ENCODE data around the gene STK26. TPM values are rescaled to one million over a fixed set of nuclear protein-coding genes. Genes with fewer than 3 reads are reported as not detected.
A peak's percentile ranks its signal among the peaks of the same experiment; 100 is the strongest.

Gene STK26
- total and polyA plus RNA-seq, 2 of the 13 experiments (the other 11 are each of a cell fraction or from before 2014, with no cell fraction given): 16.9 to 47.9 TPM

- TF ChIP-seq, protein P1, sequence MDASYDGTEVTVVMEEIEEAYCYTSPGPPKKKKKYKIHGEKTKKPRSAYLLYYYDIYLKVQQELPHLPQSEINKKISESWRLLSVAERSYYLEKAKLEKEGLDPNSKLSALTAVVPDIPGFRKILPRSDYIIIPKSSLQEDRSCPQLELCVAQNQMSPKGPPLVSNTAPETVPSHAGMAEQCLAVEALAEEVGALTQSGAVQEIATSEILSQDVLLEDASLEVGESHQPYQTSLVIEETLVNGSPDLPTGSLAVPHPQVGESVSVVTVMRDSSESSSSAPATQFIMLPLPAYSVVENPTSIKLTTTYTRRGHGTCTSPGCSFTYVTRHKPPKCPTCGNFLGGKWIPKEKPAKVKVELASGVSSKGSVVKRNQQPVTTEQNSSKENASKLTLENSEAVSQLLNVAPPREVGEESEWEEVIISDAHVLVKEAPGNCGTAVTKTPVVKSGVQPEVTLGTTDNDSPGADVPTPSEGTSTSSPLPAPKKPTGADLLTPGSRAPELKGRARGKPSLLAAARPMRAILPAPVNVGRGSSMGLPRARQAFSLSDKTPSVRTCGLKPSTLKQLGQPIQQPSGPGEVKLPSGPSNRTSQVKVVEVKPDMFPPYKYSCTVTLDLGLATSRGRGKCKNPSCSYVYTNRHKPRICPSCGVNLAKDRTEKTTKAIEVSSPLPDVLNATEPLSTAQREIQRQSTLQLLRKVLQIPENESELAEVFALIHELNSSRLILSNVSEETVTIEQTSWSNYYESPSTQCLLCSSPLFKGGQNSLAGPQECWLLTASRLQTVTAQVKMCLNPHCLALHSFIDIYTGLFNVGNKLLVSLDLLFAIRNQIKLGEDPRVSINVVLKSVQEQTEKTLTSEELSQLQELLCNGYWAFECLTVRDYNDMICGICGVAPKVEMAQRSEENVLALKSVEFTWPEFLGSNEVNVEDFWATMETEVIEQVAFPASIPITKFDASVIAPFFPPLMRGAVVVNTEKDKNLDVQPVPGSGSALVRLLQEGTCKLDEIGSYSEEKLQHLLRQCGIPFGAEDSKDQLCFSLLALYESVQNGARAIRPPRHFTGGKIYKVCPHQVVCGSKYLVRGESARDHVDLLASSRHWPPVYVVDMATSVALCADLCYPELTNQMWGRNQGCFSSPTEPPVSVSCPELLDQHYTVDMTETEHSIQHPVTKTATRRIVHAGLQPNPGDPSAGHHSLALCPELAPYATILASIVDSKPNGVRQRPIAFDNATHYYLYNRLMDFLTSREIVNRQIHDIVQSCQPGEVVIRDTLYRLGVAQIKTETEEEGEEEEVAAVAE (CRISPR knock-in tag; IDR thresholded peaks at IDR 0.05; ENCODE audit: borderline replicate concordance): no peak
- TF ChIP-seq ZNF777 (CRISPR knock-in tag; IDR thresholded peaks at IDR 0.05) (peak; percentile 21; the same call in 1 of the 2 replicates), ZNF414 (CRISPR knock-in tag; IDR thresholded peaks at IDR 0.05) (no peak), ZFP82 (CRISPR knock-in tag; IDR thresholded peaks at IDR 0.05; ENCODE audit: borderline replicate concordance) (no peak), ZNF574 (CRISPR knock-in tag; IDR thresholded peaks at IDR 0.05) (peak; percentile 39; the same call in 1 of the 2 replicates), ZNF441 (CRISPR knock-in tag; IDR thresholded peaks at IDR 0.05; ENCODE audit: borderline replicate concordance) (no peak), SOX6 (IDR thresholded peaks at IDR 0.05) (no peak), SOX6 (CRISPR knock-in tag; IDR thresholded peaks at IDR 0.05) (no peak), GPBP1L1 (CRISPR knock-in tag; IDR thresholded peaks at IDR 0.05) (no peak)
- TF ChIP-seq, protein P2, sequence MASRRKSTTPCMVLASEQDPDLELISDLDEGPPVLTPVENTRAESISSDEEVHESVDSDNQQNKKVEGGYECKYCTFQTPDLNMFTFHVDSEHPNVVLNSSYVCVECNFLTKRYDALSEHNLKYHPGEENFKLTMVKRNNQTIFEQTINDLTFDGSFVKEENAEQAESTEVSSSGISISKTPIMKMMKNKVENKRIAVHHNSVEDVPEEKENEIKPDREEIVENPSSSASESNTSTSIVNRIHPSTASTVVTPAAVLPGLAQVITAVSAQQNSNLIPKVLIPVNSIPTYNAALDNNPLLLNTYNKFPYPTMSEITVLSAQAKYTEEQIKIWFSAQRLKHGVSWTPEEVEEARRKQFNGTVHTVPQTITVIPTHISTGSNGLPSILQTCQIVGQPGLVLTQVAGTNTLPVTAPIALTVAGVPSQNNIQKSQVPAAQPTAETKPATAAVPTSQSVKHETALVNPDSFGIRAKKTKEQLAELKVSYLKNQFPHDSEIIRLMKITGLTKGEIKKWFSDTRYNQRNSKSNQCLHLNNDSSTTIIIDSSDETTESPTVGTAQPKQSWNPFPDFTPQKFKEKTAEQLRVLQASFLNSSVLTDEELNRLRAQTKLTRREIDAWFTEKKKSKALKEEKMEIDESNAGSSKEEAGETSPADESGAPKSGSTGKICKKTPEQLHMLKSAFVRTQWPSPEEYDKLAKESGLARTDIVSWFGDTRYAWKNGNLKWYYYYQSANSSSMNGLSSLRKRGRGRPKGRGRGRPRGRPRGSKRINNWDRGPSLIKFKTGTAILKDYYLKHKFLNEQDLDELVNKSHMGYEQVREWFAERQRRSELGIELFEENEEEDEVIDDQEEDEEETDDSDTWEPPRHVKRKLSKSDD (CRISPR knock-in tag; IDR thresholded peaks at IDR 0.05; ENCODE audit: low read depth): no peak
Measured at GRCh38 chrX:132022967-132023895, at the start of gene STK26 (continued).
